H1 (cell line): ENCODE measurements around the gene PLEKHA1. TPM values are rescaled to one million over a fixed set of nuclear protein-coding genes. Genes with fewer than 3 reads are reported as not detected.

Experiments
- CTCF ChIA-PET: fragments of 300-600 bp; sonication (Branson Sonifier 250); formaldehyde crosslinking; loops from one replicate; lab custom pipeline; 2021; ENCODE audit not compliant: partially characterized antibody; lab: Charles Lee
- POLR2A ChIA-PET: fragments of 300-600 bp; sonication (Branson Sonifier 250); formaldehyde crosslinking; loops from one replicate; lab custom pipeline; 2021; ENCODE audit warnings: inconsistent platforms; ENCODE audit not compliant: partially characterized antibody; lab: Charles Lee
- DNase-seq, 2 experiments: peaks; one replicate each; pipeline versions ENCODE4 v3.0.0 to v3.0.0-alpha.2; 2010 to 2022; ENCODE audit warnings: low spot score in 2 of 2, low read depth in 1 of 2, mixed read lengths in 1 of 2
- FAIRE-seq: peaks from 2 replicates; lab custom pipeline; 2011; peaks lifted over from hg19 to GRCh38; lab: Jason Lieb, UNC
- H2AFZ ChIP-seq: 2 replicates; pipeline ENCODE4 v1.8.1; 2012; ENCODE audit warnings: low read length, inconsistent platforms
- H2AK5ac ChIP-seq: 2 replicates; pipeline ENCODE4 v1.6.1; 2013; ENCODE audit warnings: low read depth, low read length
- H2BK120ac ChIP-seq: replicated peaks from 2 replicates; pipeline ENCODE3; 2013; ENCODE audit warnings: low read depth, low read length, inconsistent platforms
- H2BK12ac ChIP-seq: 2 replicates; pipeline ENCODE4 v1.6.1; 2013; ENCODE audit warnings: low read depth, low read length
- H2BK15ac ChIP-seq: 2 replicates; pipeline ENCODE4 v1.6.1; 2013; ENCODE audit warnings: low read length
- H2BK20ac ChIP-seq: 2 replicates; pipeline ENCODE4 v1.6.1; 2013; ENCODE audit warnings: low read length
- H2BK5ac ChIP-seq: 2 replicates; pipeline ENCODE4 v1.6.1; 2013; ENCODE audit warnings: low read depth, low read length
- H3K14ac ChIP-seq: 2 replicates; pipeline ENCODE4 v1.6.1; 2013; ENCODE audit warnings: inconsistent platforms; ENCODE audit not compliant: insufficient read length
- H3K18ac ChIP-seq: 2 replicates; pipeline ENCODE4 v1.6.1; 2013; ENCODE audit warnings: low read length; ENCODE audit errors: extremely low read depth
- H3K23ac ChIP-seq: 2 replicates; pipeline ENCODE4 v1.6.1; 2013; ENCODE audit warnings: inconsistent platforms; ENCODE audit not compliant: insufficient read length
- H3K23me2 ChIP-seq: 2 replicates; pipeline ENCODE4 v1.6.1; 2013; ENCODE audit warnings: low read depth, low read length
- H3K27ac ChIP-seq: 2 replicates; pipeline ENCODE4 v1.6.1; 2011; ENCODE audit warnings: low read depth, low read length, inconsistent platforms
- H3K27me3 ChIP-seq, 4 experiments: replicated peaks in 1 of 4; 1 replicate in 1 of 4; 2 replicates in 3 of 4; pipeline versions ENCODE4 v1.6.1 to v1.8.1; 2011 to 2013; ENCODE audit warnings: low read length in 3 of 4, mild to moderate bottlenecking in 3 of 4, inconsistent platforms in 2 of 4, mixed read lengths in 2 of 4, moderate library complexity in 1 of 4; ENCODE audit not compliant: control insufficient read depth in 3 of 4, insufficient read depth in 3 of 4; ENCODE audit errors: extremely low read depth in 1 of 4
- H3K36me3 ChIP-seq, 4 experiments: 2 replicates each; pipeline versions ENCODE4 v1.6.1 to v1.8.1; 2011 to 2013; ENCODE audit warnings: mild to moderate bottlenecking in 4 of 4, low read length in 3 of 4, moderate library complexity in 2 of 4, control low read depth in 1 of 4, inconsistent platforms in 1 of 4; ENCODE audit not compliant: insufficient read depth in 4 of 4, control insufficient read depth in 2 of 4
- H3K4ac ChIP-seq: replicated peaks from 2 replicates; pipeline ENCODE3; 2013; ENCODE audit warnings: low read length, low read depth, mixed read lengths, inconsistent platforms; ENCODE audit not compliant: insufficient read length
- H3K4me1 ChIP-seq, 4 experiments: replicated peaks in 1 of 4; 1 replicate in 1 of 4; 2 replicates in 3 of 4; pipeline versions ENCODE4 v1.6.1 to v1.8.1; 2011 to 2013; ENCODE audit warnings: low read length in 3 of 4, inconsistent platforms in 2 of 4, mixed read lengths in 1 of 4; ENCODE audit not compliant: insufficient read depth in 4 of 4, control insufficient read depth in 3 of 4
- H3K4me2 ChIP-seq, 2 experiments: 2 replicates each; pipeline versions ENCODE4 v1.6.1 to v1.8.1; 2011 to 2013; ENCODE audit warnings: low read depth in 2 of 2, low read length in 2 of 2, control low read depth in 1 of 2, inconsistent platforms in 1 of 2, mild to moderate bottlenecking in 1 of 2; ENCODE audit not compliant: insufficient read depth in 1 of 2
- H3K4me3 ChIP-seq, 4 experiments: fragments of 200-600, 300-600 bp in 1 of 4; sonication (generic), shearing (Covaris generic), sonication (Bioruptor Twin) in 1 of 4; 2 replicates each; pipeline versions ENCODE4 v1.5.1 to v1.8.1; 2011 to 2016; ENCODE audit warnings: low read length in 4 of 4, low read depth in 3 of 4, control low read depth in 2 of 4, inconsistent platforms in 2 of 4, mild to moderate bottlenecking in 2 of 4, mixed read lengths in 1 of 4, moderate library complexity in 1 of 4; ENCODE audit not compliant: insufficient read depth in 2 of 4; ENCODE audit errors: extremely low read depth in 1 of 4
- H3K56ac ChIP-seq: replicated peaks from 2 replicates; pipeline ENCODE3; 2013; ENCODE audit warnings: low read depth, mild to moderate bottlenecking, mixed read lengths, low read length, inconsistent platforms; ENCODE audit not compliant: insufficient read length
- H3K79me1 ChIP-seq: 2 replicates; pipeline ENCODE4 v1.6.1; 2013; ENCODE audit warnings: low read depth, low read length, control low read depth
- H3K79me2 ChIP-seq, 2 experiments: 2 replicates each; pipeline versions ENCODE4 v1.6.1 to v1.8.1; 2012 to 2013; ENCODE audit warnings: low read length in 2 of 2, mild to moderate bottlenecking in 2 of 2, inconsistent platforms in 1 of 2; ENCODE audit not compliant: insufficient read depth in 2 of 2, control insufficient read depth in 1 of 2
- H3K9ac ChIP-seq, 4 experiments: replicated peaks in 1 of 4; 1 replicate in 1 of 4; 2 replicates in 3 of 4; pipeline versions ENCODE4 v1.6.1 to v1.8.1; 2011 to 2013; ENCODE audit warnings: low read depth in 3 of 4, low read length in 3 of 4, control low read depth in 2 of 4, mild to moderate bottlenecking in 2 of 4, moderate library complexity in 2 of 4, inconsistent platforms in 1 of 4; ENCODE audit errors: extremely low read depth in 1 of 4
- H3K9me3 ChIP-seq, 2 experiments: 2 replicates each; pipeline versions ENCODE4 v1.6.1 to v1.8.1; 2012 to 2013; ENCODE audit warnings: mild to moderate bottlenecking in 2 of 2, moderate library complexity in 2 of 2, control low read depth in 1 of 2, inconsistent platforms in 1 of 2, low read depth in 1 of 2, low read length in 1 of 2, mixed read lengths in 1 of 2; ENCODE audit not compliant: insufficient read depth in 2 of 2
- H4K20me1 ChIP-seq, 2 experiments: replicated peaks in 1 of 2; 2 replicates each; pipeline versions ENCODE3 to v1.8.1; 2011 to 2013; ENCODE audit warnings: inconsistent platforms in 2 of 2, low read length in 2 of 2, mild to moderate bottlenecking in 1 of 2; ENCODE audit not compliant: insufficient read depth in 2 of 2, control insufficient read depth in 1 of 2
- H4K5ac ChIP-seq: 2 replicates; pipeline ENCODE4 v1.6.1; 2013; ENCODE audit warnings: low read length, low read depth, mixed read lengths, inconsistent platforms; ENCODE audit not compliant: insufficient read length
- H4K8ac ChIP-seq: 2 replicates; pipeline ENCODE4 v1.8.0; 2013; ENCODE audit warnings: mild to moderate bottlenecking, moderate library complexity, low read length, inconsistent platforms; ENCODE audit not compliant: insufficient read depth; ENCODE audit errors: extremely low read depth
- H4K91ac ChIP-seq: replicated peaks from 2 replicates; pipeline ENCODE3; 2013; ENCODE audit warnings: low read length, mixed read lengths, inconsistent platforms; ENCODE audit not compliant: insufficient read length
- BRCA1 ChIP-seq: IDR thresholded peaks from 2 replicates; pipeline ENCODE4 v1.6.1; 2012; ENCODE audit warnings: low read depth, low read length, improper control_type of control experiment
- CEBPB ChIP-seq: IDR thresholded peaks from 2 replicates; pipeline ENCODE4 v1.6.1; 2012; ENCODE audit warnings: low read depth, low read length
- CTBP2 ChIP-seq: IDR thresholded peaks from 2 replicates; pipeline ENCODE4 v1.7.0; 2011; ENCODE audit warnings: borderline replicate concordance, mild to moderate bottlenecking, moderate library complexity, mixed read lengths, low read length; ENCODE audit not compliant: insufficient read depth, insufficient read length
- EZH2 ChIP-seq: fragments of 200-600 bp; sonication (generic); IDR thresholded peaks from 2 replicates; pipeline ENCODE4 v1.7.1; 2012; ENCODE audit warnings: low read depth, mild to moderate bottlenecking, moderate library complexity, low read length, inconsistent platforms; ENCODE audit not compliant: severe bottlenecking
- HDAC2 ChIP-seq, 2 experiments: fragments of 300-600 bp in 1 of 2; sonication (generic) in 1 of 2; IDR thresholded peaks; 2 replicates each; pipeline ENCODE4 v1.6.1; 2011 to 2012; ENCODE audit warnings: low read depth in 2 of 2, low read length in 2 of 2, mild to moderate bottlenecking in 2 of 2, moderate library complexity in 2 of 2, borderline replicate concordance in 1 of 2, inconsistent platforms in 1 of 2
- KDM4A ChIP-seq: IDR thresholded peaks from one replicate; pipeline ENCODE4 v1.7.1; 2012; ENCODE audit warnings: low read depth, mild to moderate bottlenecking, moderate library complexity, low read length, inconsistent platforms; ENCODE audit not compliant: severe bottlenecking
- MAX ChIP-seq: IDR thresholded peaks from 2 replicates; pipeline ENCODE4 v1.6.1; 2012; ENCODE audit warnings: inconsistent platforms
- SUZ12 ChIP-seq: fragments of 200-600 bp; sonication (generic); IDR thresholded peaks from 2 replicates; pipeline ENCODE4 v1.6.1; 2012; ENCODE audit warnings: mild to moderate bottlenecking, inconsistent platforms, low read length, moderate library complexity, mixed read lengths
- ZNF274 ChIP-seq: IDR thresholded peaks from 2 replicates; pipeline ENCODE4 v1.7.0; 2012; ENCODE audit warnings: low read length, borderline replicate concordance; ENCODE audit errors: extremely low read depth
- WGBS, 2 experiments: shearing (Covaris generic) in 1 of 2; methylation state at CpG; one replicate each; pipeline versions ENCODE4 v1.1.6 to v1.1.7; 2013 to 2015; ENCODE audit warnings: low lambda C conversion rate in 2 of 2, mixed read lengths in 2 of 2, inconsistent platforms in 1 of 2, low coverage in 1 of 2, missing lambda C conversion rate in 1 of 2; ENCODE audit not compliant: insufficient replicate concordance in 2 of 2, insufficient coverage in 1 of 2, insufficient read length in 1 of 2; ENCODE audit errors: extremely low coverage in 1 of 2, missing lambda C conversion rate in 1 of 2; 5-methylcytosine and 5-hydroxymethylcytosine counted together
- polyA plus RNA-seq, 7 experiments: library from polyadenylated mRNA; depleted of rRNA in 3 of 7; stranded (reverse) in 5 of 7; unstranded in 2 of 7; fragments of >200 nt in 5 of 7; fragments of 200-250 nt in 2 of 7; gene quantifications; 1 replicate in 5 of 7; 2 replicates in 1 of 7; 4 replicates in 1 of 7; pipeline versions ENCODE4 v1.2.1 to v1.2.3, GENCODE V29; 2011 to 2013; ENCODE audit warnings: missing spikeins in 2 of 7, mixed read lengths in 2 of 7
- total RNA-seq: library from RNA; stranded (reverse); fragmentation: NEBNext Ultra II Directional; extraction: Animal tissue kit (Norgen Biotek cat#: 25700); gene quantifications from 2 replicates; pipeline ENCODE4 v1.2.1, GENCODE V29; 2021

Gene PLEKHA1
- total and polyA plus RNA-seq, 2 of the 8 experiments (the other 6 are each of a cell fraction or from before 2014, with no cell fraction given) = 15.6 to 39.7 TPM

- Histone ChIP-seq H2BK120ac (no peak overlapping the region), H3K9me3 (no peaks in the 10 kb centered on the region), H3K23ac (no peak overlapping the region), H3K23me2 (peaks cover 17% of the 10 kb centered on the region; the same call in 1 of the 2 replicates), H2AFZ (no peak overlapping the region), H3K36me3 (peaks cover 0 to 6% (median 0%) of the 10 kb centered on the region in 4 experiments; a peak in 1 of 8 replicates), H4K20me1 (peaks cover 3 to 5% of the 10 kb centered on the region in 2 experiments), H3K9ac (no peak overlapping the region), H2AK5ac (no peak overlapping the region), H3K4me2 (peak overlapping the region; percentile 78 to 100), H3K4me1 (peaks cover 0 to 20% (median 5%) of the 10 kb centered on the region in 4 experiments; a peak in 6 of 7 replicates), H3K18ac (no peak overlapping the region), H3K27ac (no peak overlapping the region), H3K27me3 (peaks cover 25 to 47% (median 41%) of the 10 kb centered on the region in 4 experiments), H2BK12ac (0 out of 2 replicates have a peak overlapping the region, but pooled peaks have one; percentile 27), H4K5ac (no peak overlapping the region), H3K79me2 (no peaks in the 10 kb centered on the region), H2BK5ac (no peak overlapping the region), H3K4me3 (peak overlapping the region; percentile 44 to 67 (median 54)), H3K14ac (no peak overlapping the region), H2BK15ac (no peak overlapping the region), H2BK20ac (no peak overlapping the region), H4K91ac (no peak overlapping the region), H3K56ac (no peak overlapping the region), H4K8ac (no peak overlapping the region), H3K4ac (no peak overlapping the region), H3K79me1 (no peaks in the 10 kb centered on the region)
- CTCF ChIA-PET = interaction anchor here (0.8 to 1.1 kb wide), 3 partner anchors 11 to 164 kb away, joined by 3 read pairs; no protein-coding TSS in a partner anchor
- WGBS, 2 experiments = 20% methylated on average over 46 of the region's 47 CpGs; no CpG with 5 or more reads in 1 of the 2 experiments
- FAIRE-seq (no peak), DNase-seq (peak in 1 of 2 experiments; percentile 56)
- POLR2A ChIA-PET = no interaction called here
- no peak for TF ChIP-seq KDM4A
- no peak for TF ChIP-seq MAX
- TF ChIP-seq HDAC2 (IDR thresholded peaks at IDR 0.05; ENCODE audit: borderline replicate concordance in 1 of 2, low read depth in 2 of 2, low read length in 2 of 2) = no peak
- no peak for TF ChIP-seq ZNF274
- no peak for TF ChIP-seq BRCA1
- TF ChIP-seq EZH2 = peak; percentile 96
- TF ChIP-seq CEBPB = no peak
- TF ChIP-seq CTBP2 = no peak
- peak; percentile 98 for TF ChIP-seq SUZ12
Observed at GRCh38 chr10:122462533-122463465, 88.3 kb downstream of the PLEKHA1 start.
